Rectal smooth muscle tissue (tissue), 1 donor: ENCODE measurements around the gene ATP5PB.

ENCODE experiments used
- H3K27ac ChIP-seq: one replicate; pipeline ENCODE4 v1.7.0; 2013; ENCODE audit warnings: low read depth, low read length, inconsistent platforms
- H3K27me3 ChIP-seq: one replicate; pipeline ENCODE4 v1.7.0; 2013; ENCODE audit warnings: low read length; ENCODE audit not compliant: control insufficient read depth, insufficient read depth
- H3K36me3 ChIP-seq: one replicate; pipeline ENCODE4 v1.7.0; 2013; ENCODE audit warnings: low read length; ENCODE audit not compliant: control insufficient read depth, insufficient read depth
- H3K4me1 ChIP-seq: one replicate; pipeline ENCODE4 v1.7.0; 2013; ENCODE audit warnings: low read length; ENCODE audit not compliant: control insufficient read depth, insufficient read depth
- H3K4me3 ChIP-seq: one replicate; pipeline ENCODE4 v1.7.0; 2013; ENCODE audit warnings: low read length
- H3K9ac ChIP-seq: one replicate; pipeline ENCODE4 v1.7.0; 2013; ENCODE audit warnings: low read length

The ATP5PB gene, protein sequence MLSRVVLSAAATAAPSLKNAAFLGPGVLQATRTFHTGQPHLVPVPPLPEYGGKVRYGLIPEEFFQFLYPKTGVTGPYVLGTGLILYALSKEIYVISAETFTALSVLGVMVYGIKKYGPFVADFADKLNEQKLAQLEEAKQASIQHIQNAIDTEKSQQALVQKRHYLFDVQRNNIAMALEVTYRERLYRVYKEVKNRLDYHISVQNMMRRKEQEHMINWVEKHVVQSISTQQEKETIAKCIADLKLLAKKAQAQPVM

DNA sequence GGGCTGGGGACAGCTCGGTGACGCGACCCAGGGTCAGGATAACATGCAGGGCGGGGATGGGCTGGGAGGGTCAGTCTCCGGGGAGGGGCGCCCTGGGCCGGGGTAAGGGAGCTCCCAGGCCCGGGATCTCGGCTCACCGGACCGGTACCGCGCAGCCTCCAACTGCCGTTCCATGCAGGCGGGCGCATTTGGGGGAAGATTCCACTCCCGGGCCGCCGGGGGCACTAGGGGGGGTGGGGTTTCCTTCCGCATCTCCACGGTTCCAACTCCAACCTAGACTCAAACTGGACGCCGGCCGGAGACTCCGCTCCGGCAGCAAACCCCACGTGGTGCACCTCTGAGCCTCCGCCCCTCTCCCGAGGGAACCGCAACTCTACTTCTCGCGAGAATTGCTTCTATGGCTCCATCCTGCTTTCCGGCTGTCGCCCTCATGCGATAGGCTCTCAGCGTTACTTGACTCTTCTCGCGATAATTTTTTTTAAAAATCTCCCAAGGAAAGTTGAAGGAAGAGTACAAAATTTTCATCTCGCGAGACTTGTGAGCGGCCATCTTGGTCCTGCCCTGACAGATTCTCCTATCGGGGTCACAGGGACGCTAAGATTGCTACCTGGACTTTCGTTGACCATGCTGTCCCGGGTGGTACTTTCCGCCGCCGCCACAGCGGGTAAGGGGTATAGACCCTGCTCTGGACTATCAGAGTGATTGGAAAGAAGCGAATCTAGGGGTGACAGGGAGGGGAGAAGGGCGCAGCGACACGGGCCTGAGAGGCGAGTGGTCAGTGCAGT, at the start of gene ATP5PB, which contains the start of gene WDR77:
ATP5PB (plus strand) TSS at position 547 of the 785 bp plus-strand sequence; CDS start at position 625, 78 bp downstream.
WDR77 (minus strand) TSS at position 339 of the 785 bp plus-strand sequence; CDS start at position 252, 87 bp downstream.
- peak within 1 kb of the TSS; percentile 92 for H3K9ac ChIP-seq
- peak within 1 kb of the TSS; percentile 86 for H3K4me3 ChIP-seq
- peak within 1 kb of the TSS; percentile 90 for H3K27ac ChIP-seq
- peaks cover 12% of the 10 kb centered on the region for H3K4me1 ChIP-seq
- no peaks in the 10 kb centered on the region for H3K27me3 ChIP-seq
- H3K36me3 ChIP-seq: no peaks in the 10 kb centered on the region

DNA sequence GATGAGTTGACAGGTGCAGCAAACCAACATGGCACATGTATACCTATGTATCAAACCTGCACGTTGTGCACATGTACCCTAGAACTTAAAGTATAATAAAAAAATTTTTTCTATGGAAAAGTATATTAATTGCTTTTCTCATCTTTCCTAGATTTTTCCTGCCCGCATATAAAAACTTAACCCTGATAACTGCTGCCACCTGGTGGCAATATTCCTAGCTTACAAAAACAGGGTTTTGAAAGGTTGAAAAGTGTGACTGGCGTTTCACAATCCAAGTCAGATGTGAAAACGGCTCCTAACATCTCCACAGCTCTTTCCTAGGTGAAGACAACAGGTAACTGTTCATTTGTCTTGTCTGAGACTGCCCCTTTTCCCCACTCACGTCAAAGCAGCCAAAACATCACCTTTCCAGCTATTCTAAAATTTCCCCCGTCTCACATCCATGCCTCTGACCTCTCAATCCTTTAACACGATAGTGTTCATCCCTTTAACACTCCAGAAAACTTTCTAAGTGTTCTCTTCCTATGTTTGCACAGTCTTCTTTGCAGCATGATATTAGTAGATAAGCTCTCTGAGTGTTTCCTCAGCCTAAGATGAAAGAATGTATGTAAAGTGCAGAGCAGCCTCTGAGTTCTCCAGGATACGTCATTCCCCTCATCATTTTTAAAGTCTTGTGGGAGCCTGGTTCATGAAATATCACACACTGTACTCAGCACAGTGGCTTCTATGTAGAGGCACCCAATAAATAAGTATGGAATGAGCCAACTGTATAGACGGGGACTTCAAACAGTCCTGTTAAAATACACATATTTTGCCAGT, 49.3 kb upstream of the ATP5PB start:
- Histone ChIP-seq H3K9ac (no peak overlapping the region), H3K27ac (no peak overlapping the region), H3K27me3 (no peaks in the 10 kb centered on the region), H3K36me3 (no peaks in the 10 kb centered on the region), H3K4me1 (no peaks in the 10 kb centered on the region), H3K4me3 (no peak overlapping the region)

DNA sequence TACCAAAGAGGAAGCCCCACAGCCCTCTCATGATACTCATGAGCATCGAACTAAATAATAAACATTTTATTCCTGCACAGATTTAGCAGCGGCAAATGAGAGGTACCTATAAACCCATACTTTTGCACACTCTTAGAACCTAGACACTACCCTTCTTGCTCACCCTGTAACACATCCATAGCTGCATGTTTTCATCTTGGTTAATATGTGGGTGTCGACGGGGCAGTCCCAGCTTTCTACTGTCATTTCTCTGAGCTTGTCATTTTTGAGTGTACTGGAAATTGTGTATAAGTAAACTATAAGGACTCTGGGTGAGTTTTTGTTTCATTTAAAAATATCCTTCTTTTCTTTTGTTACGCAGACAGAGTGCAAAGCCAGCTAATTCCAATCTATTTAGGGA, 47.2 kb upstream of the ATP5PB start:
- H3K9ac ChIP-seq: no peak overlapping the region
- H3K36me3 ChIP-seq: no peaks in the 10 kb centered on the region
- H3K27me3 ChIP-seq: no peaks in the 10 kb centered on the region
- no peak overlapping the region for H3K27ac ChIP-seq
- H3K4me1 ChIP-seq: no peaks in the 10 kb centered on the region
- no peak overlapping the region for H3K4me3 ChIP-seq

DNA sequence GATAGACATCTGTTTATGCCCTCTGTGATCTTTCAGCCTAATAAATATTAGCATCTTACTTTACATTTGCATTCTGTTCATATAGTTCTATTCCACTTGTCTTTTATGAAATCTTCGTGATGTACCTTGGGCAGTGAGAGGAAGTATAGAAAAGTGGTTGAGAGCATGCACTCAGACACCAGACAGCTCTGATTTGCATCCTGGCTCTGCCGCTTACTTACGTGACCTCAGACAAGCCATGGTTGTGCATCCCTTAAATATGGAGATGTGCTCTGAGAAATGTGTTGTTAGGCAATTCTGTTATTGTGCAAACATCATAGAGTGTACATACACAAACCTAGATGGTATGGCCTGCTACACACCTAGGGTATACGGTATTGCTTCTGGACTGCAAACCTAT, 44.7 kb upstream of the ATP5PB start:
- no peaks in the 10 kb centered on the region for H3K4me1 ChIP-seq
- H3K36me3 ChIP-seq: no peaks in the 10 kb centered on the region
- no peak overlapping the region for H3K4me3 ChIP-seq
- H3K27me3 ChIP-seq: no peaks in the 10 kb centered on the region
- no peak overlapping the region for H3K27ac ChIP-seq
- no peak overlapping the region for H3K9ac ChIP-seq

DNA sequence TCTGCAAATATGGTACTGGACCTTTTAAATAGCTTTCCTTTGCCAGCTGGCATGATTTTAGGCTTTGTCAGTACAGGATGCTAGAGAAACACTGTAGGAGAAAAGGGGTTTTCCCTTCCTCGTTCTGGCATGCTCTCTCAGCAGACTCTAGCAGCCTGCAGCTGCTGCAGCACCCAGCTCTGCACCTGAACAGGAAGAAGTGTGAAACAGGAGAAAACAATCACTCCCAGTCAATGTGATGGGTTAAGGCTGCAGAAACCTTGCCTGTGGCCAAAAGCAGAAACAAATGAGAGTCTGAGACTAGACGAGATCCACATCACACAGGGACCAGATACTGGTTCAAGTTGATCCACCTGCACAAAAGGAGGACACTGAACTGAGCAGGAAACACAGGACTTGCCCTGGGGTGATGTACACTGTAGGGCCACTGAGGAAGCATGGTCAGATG, 42.9 kb upstream of the ATP5PB start:
- Histone ChIP-seq H3K9ac (no peak overlapping the region), H3K4me3 (no peak overlapping the region), H3K36me3 (no peaks in the 10 kb centered on the region), H3K27me3 (no peaks in the 10 kb centered on the region), H3K4me1 (no peaks in the 10 kb centered on the region), H3K27ac (no peak overlapping the region)

DNA sequence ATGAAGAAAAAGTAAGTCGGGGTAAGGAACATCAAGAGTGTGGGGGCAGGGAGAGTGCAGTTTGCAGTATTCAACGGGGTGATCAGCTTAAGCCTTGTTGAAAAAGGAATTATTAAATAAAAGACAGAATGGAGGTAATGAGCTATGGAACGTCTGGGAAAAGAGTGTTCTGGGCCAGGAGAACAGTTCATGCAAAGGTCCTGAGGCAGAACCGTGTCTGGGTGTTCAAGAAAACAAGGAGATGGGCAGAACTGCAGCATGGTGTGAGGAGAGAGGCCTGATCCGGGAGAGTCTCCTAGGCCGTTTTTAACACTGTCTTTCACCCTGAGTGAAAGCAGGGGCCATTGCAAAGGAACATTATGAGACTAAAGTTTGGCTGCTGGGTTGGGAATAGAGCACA, 42.0 kb upstream of the ATP5PB start:
- H3K36me3 ChIP-seq: no peaks in the 10 kb centered on the region
- no peaks in the 10 kb centered on the region for H3K27me3 ChIP-seq
- H3K4me1 ChIP-seq: no peaks in the 10 kb centered on the region
- H3K4me3 ChIP-seq: no peak overlapping the region
- no peak overlapping the region for H3K27ac ChIP-seq
- H3K9ac ChIP-seq: no peak overlapping the region

DNA sequence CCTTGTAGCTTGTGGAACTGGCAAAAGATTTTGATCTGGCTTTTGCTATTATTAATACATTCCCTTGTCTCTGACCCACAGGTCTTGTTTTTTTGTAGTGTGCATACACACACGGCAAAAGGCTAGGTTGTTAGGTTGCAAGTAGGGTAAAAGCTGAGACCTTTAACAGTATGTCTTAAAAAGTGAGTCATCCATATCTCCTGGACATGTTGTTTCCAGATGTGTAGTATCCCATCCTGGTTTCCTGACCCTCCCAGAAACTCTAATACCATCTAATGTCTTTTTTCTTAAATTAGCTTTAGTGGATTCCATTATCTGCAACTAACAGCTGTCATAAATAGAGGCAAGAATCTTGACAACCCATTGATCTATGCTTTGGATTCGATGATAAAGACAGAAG, 36.4 kb upstream of the ATP5PB start:
- Histone ChIP-seq H3K9ac (no peak overlapping the region), H3K27me3 (no peaks in the 10 kb centered on the region), H3K4me1 (no peaks in the 10 kb centered on the region), H3K4me3 (no peak overlapping the region), H3K36me3 (no peaks in the 10 kb centered on the region), H3K27ac (no peak overlapping the region)

DNA sequence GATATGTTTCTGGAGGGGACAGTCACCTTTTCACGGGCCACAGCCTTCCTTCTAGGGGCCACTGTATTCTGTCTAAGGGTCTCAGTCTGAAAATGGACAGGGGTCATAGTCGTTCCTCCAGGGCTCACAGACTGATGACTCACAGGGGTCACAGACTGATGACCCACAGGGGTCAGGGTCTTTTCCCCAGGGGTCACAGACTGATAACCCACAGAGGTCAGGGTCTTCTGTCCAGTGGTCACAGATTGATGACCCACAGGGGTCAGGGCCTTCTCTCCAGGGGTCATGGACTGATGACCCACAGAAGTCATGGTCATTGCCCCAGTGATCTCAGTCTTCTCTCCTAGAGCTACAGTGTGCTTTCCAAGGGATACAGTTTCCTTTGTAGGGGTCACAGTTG, 34.5 kb upstream of the ATP5PB start:
- no peak overlapping the region for H3K9ac ChIP-seq
- H3K27ac ChIP-seq: no peak overlapping the region
- H3K4me3 ChIP-seq: no peak overlapping the region
- no peaks in the 10 kb centered on the region for H3K4me1 ChIP-seq
- no peaks in the 10 kb centered on the region for H3K36me3 ChIP-seq
- H3K27me3 ChIP-seq: no peaks in the 10 kb centered on the region

DNA sequence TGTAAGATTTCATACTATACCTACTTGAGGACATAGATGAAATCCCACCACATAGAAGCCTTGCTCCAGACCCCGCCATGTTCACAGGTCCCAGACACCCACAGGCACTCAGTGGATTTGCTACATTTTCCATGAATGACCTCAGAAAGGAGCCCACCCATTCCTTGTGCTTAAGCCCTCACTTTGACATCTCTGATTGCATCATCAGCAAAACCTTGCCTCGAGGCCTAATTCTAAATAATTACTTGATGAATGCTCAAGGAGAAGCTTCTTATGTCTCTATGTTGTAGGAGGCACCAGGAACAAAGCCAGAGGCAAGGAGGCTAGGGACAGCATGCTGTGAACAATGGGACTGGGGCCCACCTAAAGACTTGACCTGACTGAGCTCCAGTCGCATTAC, 33.8 kb upstream of the ATP5PB start:
- Histone ChIP-seq H3K27me3 (no peaks in the 10 kb centered on the region), H3K4me1 (no peaks in the 10 kb centered on the region), H3K27ac (no peak overlapping the region), H3K9ac (no peak overlapping the region), H3K36me3 (no peaks in the 10 kb centered on the region), H3K4me3 (no peak overlapping the region)

DNA sequence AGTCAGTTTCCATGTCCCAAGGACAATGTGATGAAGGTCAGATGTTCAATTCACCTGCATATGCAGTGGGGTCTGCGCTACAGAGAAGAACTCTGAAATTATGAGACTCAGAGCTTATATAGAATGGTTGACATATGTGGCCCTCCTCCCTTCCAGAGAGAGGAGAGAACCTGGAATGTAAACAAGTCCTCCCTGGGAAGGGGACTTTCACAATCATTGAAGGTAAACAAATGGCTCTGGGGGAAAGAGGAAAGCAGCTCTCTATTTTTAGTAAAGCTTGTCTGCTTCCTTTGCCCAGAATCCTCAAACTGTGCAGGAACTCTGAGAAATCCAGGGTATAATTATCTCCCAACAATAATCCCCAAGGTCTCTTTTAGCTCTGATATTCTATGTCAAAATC, 31.5 kb upstream of the ATP5PB start:
- no peak overlapping the region for H3K27ac ChIP-seq
- no peaks in the 10 kb centered on the region for H3K4me1 ChIP-seq
- H3K9ac ChIP-seq: no peak overlapping the region
- H3K4me3 ChIP-seq: no peak overlapping the region
- H3K36me3 ChIP-seq: no peaks in the 10 kb centered on the region
- no peaks in the 10 kb centered on the region for H3K27me3 ChIP-seq

DNA sequence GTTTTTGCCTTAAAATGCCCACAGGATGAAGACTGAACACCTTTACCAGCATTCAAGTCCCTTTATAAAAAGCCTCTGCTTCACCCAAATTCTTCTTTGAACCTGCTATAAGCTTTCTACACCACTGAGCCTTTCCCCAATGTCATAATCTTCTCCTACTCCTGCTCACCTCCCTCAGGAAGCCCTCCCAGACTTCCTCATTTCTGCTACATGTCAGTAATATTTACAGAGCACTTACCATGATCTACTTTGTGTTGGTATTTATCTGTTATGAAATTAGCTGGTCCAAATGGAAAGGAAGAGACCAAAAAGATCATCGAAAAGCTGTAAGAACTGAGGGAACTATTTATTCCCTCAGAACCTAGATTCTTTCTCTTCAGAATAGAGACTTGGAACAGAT, 30.2 kb upstream of the ATP5PB start:
- Histone ChIP-seq H3K4me1 (no peaks in the 10 kb centered on the region), H3K9ac (no peak overlapping the region), H3K27me3 (no peaks in the 10 kb centered on the region), H3K27ac (no peak overlapping the region), H3K36me3 (no peaks in the 10 kb centered on the region), H3K4me3 (no peak overlapping the region)

DNA sequence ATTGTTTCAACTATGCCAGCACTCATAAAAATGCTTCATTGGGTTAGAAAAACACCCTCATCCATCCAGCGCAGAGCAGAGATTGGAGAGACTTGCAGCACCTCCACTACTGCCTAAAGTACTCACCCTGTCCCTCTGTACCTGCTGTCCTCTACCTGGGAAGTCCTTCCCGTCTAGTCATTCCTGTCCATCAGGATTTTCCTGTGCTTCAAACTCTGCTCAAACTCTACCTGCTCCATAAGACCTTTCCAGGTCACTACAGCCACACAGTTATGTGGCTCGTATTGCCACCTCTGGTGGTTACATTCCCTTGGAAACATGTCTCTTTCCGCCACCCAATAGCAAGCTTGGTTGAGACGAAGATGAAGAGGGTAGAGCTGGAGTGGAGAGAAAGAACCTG, 28.9 kb upstream of the ATP5PB start:
- no peaks in the 10 kb centered on the region for H3K4me1 ChIP-seq
- no peak overlapping the region for H3K9ac ChIP-seq
- H3K36me3 ChIP-seq: no peaks in the 10 kb centered on the region
- no peak overlapping the region for H3K27ac ChIP-seq
- no peaks in the 10 kb centered on the region for H3K27me3 ChIP-seq
- H3K4me3 ChIP-seq: no peak overlapping the region
